Spleen (tissue), 7 donors: ENCODE measurements around the gene SFMBT1.

Experiments used
- CTCF ChIP-seq, 11 experiments: fragments of 200-600 bp in 7 of 11; fragments of 450-650 bp in 4 of 11; sonication (generic) in 4 of 11; IDR thresholded peaks in 8 of 11; conservative IDR thresholded peaks in 3 of 11; 1 replicate in 7 of 11; 2 replicates in 4 of 11; pipeline versions ENCODE4 v1.4.0 to v1.8.0; 2016 to 2021; ENCODE audit warnings: antibody characterized with exemption in 11 of 11, inconsistent platforms in 4 of 11, mild to moderate bottlenecking in 1 of 11
- POLR2AphosphoS5 ChIP-seq, 3 donors: sonication (generic); formaldehyde crosslinking; IDR thresholded peaks; one replicate each; pipeline ENCODE4 v1.5.1; 2017; ENCODE audit warnings: antibody characterized with exemption in 3 of 3
- donor health status: DM: no; HTN: no; CAD: no; lungs with moderate emphysema.
- donor health status: DM: no; HTN: no; CAD: no.
- donor health status: DM: no; HTN: no; CAD: no.

DNA sequence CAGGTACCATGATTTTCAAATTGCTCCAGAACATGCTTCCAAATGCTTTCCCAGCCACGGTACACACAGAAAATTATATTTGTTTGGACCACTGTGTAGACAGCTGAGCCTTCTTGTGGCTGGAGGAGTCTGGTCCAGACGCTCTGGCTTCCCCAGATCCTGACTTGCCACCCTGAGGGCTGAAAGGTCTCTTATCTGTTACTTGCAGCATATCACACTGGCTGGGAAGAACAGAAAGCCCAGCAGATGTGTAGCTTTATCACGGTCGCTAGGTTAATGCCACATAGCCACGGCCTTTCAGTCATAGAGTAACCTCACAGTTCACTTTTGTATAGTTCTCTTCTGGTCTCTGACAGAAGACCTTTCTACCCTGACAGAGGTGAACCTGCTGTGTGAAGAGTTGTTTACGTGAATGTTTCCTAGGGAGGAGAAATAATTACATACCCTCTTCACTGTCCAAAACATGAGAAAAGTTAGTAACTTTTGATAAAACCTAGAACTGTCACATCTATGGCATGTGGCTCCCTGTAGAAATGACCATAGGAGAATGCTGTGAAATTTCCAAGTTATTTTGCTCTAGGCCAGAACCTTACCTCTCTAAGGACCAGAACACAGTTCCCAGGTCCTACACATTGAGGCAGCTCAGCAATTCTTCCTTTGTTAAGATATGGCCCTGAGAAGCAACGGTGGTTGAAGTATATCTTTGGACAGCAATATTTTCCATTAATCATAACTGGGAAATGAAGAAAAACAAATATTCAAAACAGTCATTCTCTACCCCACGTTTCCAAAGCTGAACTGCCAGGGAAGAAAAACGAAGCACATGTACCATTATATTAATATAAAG, 132.8 kb downstream of the SFMBT1 start:
- TF ChIP-seq CTCF (IDR thresholded peaks at IDR 0.05 in 8 of 11, conservative IDR thresholded peaks at IDR 0.05 in 3 of 11) (no peak), POLR2AphosphoS5 (IDR thresholded peaks at IDR 0.05) (no peak)
